Hypothalamus (tissue), 51 donors: ENCODE measurements around the gene HMGXB3.

Source experiments
- DNase-seq, 51 donors: peaks; one replicate each; lab custom pipeline; 2025; lab: John Stamatoyannopoulos, UW

HMGXB3 gene

GRCh38 chr5:150000256-150000989 lies at the start of gene HMGXB3, which contains the start of gene TIGD6:
Gene HMGXB3, plus strand, starts transcription at chr5:150000739. Its CDS starts 4,114 bp downstream, at chr5:150004853.
Gene TIGD6, minus strand, starts transcription at chr5:150000654. Its CDS starts 4,306 bp downstream, at chr5:149996348.
- DNase-seq = peak; percentile 52 to 95 (median 88)

GRCh38 chr5:149951138-149951749 lies 49.3 kb upstream of the HMGXB3 start:
- DNase-seq = no peak

GRCh38 chr5:149953436-149954121 lies 47.0 kb upstream of the HMGXB3 start:
- DNase-seq = no peak

GRCh38 chr5:149954798-149955197 lies 45.7 kb upstream of the HMGXB3 start:
- DNase-seq = no peak

GRCh38 chr5:149956685-149957084 lies 43.9 kb upstream of the HMGXB3 start:
- DNase-seq = no peak

- DNase-seq = no peak
Measured at GRCh38 chr5:149957855-149958254, 42.7 kb upstream of the HMGXB3 start.

GRCh38 chr5:149959406-149960236 lies 40.9 kb upstream of the HMGXB3 start:
- peak in 5 of 51 donors; percentile 5 to 55 (median 6) for DNase-seq

- peak; percentile 64 to 99 (median 96) for DNase-seq
Measured at GRCh38 chr5:149960272-149961185, 40.0 kb upstream of the HMGXB3 start, which contains the start of gene SLC26A2. Gene SLC26A2, plus strand, starts transcription at chr5:149960758. Its CDS starts 16,895 bp downstream, at chr5:149977653.

GRCh38 chr5:149961186-149961685 lies 39.3 kb upstream of the HMGXB3 start:
- DNase-seq = peak in 3 of 51 donors; percentile 23 to 41 (median 37)

- DNase-seq = peak in 3 of 51 donors; percentile 1 to 21 (median 3)
Measured at GRCh38 chr5:149961957-149962409, 38.6 kb upstream of the HMGXB3 start.

- no peak for DNase-seq
Measured at GRCh38 chr5:149962601-149963300, 37.8 kb upstream of the HMGXB3 start.

- no peak for DNase-seq
Measured at GRCh38 chr5:149963729-149964128, 36.8 kb upstream of the HMGXB3 start.

GRCh38 chr5:149966946-149967345 lies 33.6 kb upstream of the HMGXB3 start:
- DNase-seq = no peak

GRCh38 chr5:149969181-149969930 lies 31.2 kb upstream of the HMGXB3 start:
- no peak for DNase-seq

GRCh38 chr5:149975409-149975808 lies 25.1 kb upstream of the HMGXB3 start:
- no peak for DNase-seq

- DNase-seq = no peak
Measured at GRCh38 chr5:149979896-149980295, 20.6 kb upstream of the HMGXB3 start.

GRCh38 chr5:149981206-149981605 lies 19.3 kb upstream of the HMGXB3 start:
- DNase-seq = no peak

GRCh38 chr5:149982505-149982904 lies 18.0 kb upstream of the HMGXB3 start:
- DNase-seq = no peak
